Activated naive CD4-positive, alpha-beta T cell treated with Interleukin-2 at 50 U/mL for 16 hours (primary cell): ENCODE measurements around the gene SRPK2.

Source experiments
- DNase-seq: peaks from one replicate; pipeline ENCODE4 v3.0.0-alpha.2; 2020

Gene SRPK2

GRCh38 chr7:105067691-105068090, 321.0 kb downstream of the SRPK2 start:
- DNase-seq = no peak
